CD4-positive, alpha-beta T cell (primary cell): ENCODE measurements around the gene CHRNA9. TPM values are rescaled to one million over a fixed set of nuclear protein-coding genes. Genes with fewer than 3 reads are reported as not detected.

ENCODE experiments used
- ATAC-seq: fragments of 200-7000 bp; cut with Tn5 transposase; one replicate; pipeline ENCODE4 v1.10.0; 2022; ENCODE audit warnings: mild to moderate bottlenecking; ENCODE audit not compliant: poor library complexity
- CTCF ChIA-PET: fragments of 350-600 bp; sonication (Branson Sonifier 250); formaldehyde crosslinking; loops from one replicate; lab custom pipeline; 2021; ENCODE audit warnings: antibody characterized with exemption, inconsistent platforms; lab: Charles Lee
- POLR2A ChIA-PET: fragments of 350-600 bp; sonication (Branson Sonifier 250); formaldehyde crosslinking; loops from one replicate; lab custom pipeline; 2021; ENCODE audit warnings: antibody characterized with exemption, inconsistent platforms; lab: Charles Lee
- DNase-seq, 14 experiments: peaks; one replicate each; pipeline ENCODE4 v3.0.0-alpha.2; 2013 to 2020; ENCODE audit warnings: mixed read lengths in 2 of 14
- H3K27ac ChIP-seq, 2 donors: one replicate each; pipeline versions ENCODE4 v1.5.1 to v1.7.0; 2013; ENCODE audit warnings: low read length in 2 of 2, low read depth in 1 of 2, mild to moderate bottlenecking in 1 of 2
- H3K27me3 ChIP-seq, 2 experiments: 1 replicate in 1 of 2; 2 replicates in 1 of 2; pipeline versions ENCODE4 v1.6.1 to v1.7.0; 2013; ENCODE audit warnings: low read length in 2 of 2, control low read depth in 1 of 2, mild to moderate bottlenecking in 1 of 2, moderate library complexity in 1 of 2; ENCODE audit not compliant: insufficient read depth in 2 of 2, control insufficient read depth in 1 of 2
- H3K36me3 ChIP-seq: one replicate; pipeline ENCODE4 v1.6.1; 2013; ENCODE audit warnings: low read length, control low read depth; ENCODE audit not compliant: insufficient read depth
- H3K4me1 ChIP-seq: one replicate; pipeline ENCODE4 v1.6.1; 2013; ENCODE audit warnings: low read length, control low read depth; ENCODE audit not compliant: insufficient read depth
- H3K4me3 ChIP-seq: one replicate; pipeline ENCODE4 v1.5.1; 2013; ENCODE audit warnings: mild to moderate bottlenecking, low read length, moderate library complexity
- H3K9me3 ChIP-seq, 2 experiments: 1 replicate in 1 of 2; 2 replicates in 1 of 2; pipeline versions ENCODE4 v1.6.1 to v1.7.0; 2013; ENCODE audit warnings: low read length in 2 of 2, mild to moderate bottlenecking in 2 of 2, control low read depth in 1 of 2, moderate library complexity in 1 of 2; ENCODE audit not compliant: control insufficient read depth in 1 of 2, insufficient read depth in 1 of 2
- H3K27ac Mint-ChIP-seq: one replicate; pipeline ENCODE4 v1.8.0; 2020; ENCODE audit warnings: mixed read lengths
- H3K27me3 Mint-ChIP-seq: one replicate; pipeline ENCODE4 v1.8.0; 2021; ENCODE audit warnings: mixed read lengths
- H3K36me3 Mint-ChIP-seq: one replicate; pipeline ENCODE4 v1.8.0; 2021; ENCODE audit warnings: low read depth, mixed read lengths
- H3K4me1 Mint-ChIP-seq: one replicate; pipeline ENCODE4 v1.8.0; 2021; ENCODE audit warnings: low read depth, mixed read lengths
- H3K4me3 Mint-ChIP-seq: one replicate; pipeline ENCODE4 v1.8.0; 2020; ENCODE audit warnings: mild to moderate bottlenecking, mixed read lengths
- H3K9me3 Mint-ChIP-seq: one replicate; pipeline ENCODE4 v1.8.0; 2020; ENCODE audit warnings: mixed read lengths
- intact Hi-C, 2 experiments: fragments of 100-400 bp; cut with DNase I in 1 of 2; cut with micrococcal nuclease in 1 of 2; formaldehyde crosslinking; loops; one replicate each; pipeline versions ENCODE4 v1.15.1 to v1.9.0; 2023 to 2025; cut with DNase I, micrococcal nuclease
- total RNA-seq, 174 experiments: library from RNA in 2 of 174; stranded (reverse) in 2 of 174; gene quantifications; one replicate each; pipeline ENCODE4 v1.2.3 and lab custom pipeline; 2021 to 2026
- TF ChIP-seq, protein P1 (sequence below): fragments of 200-600 bp; IDR thresholded peaks from one replicate; pipeline ENCODE4 v1.8.0; 2022; ENCODE audit warnings: antibody characterized with exemption, mild to moderate bottlenecking

CHRNA9 gene
- total RNA-seq, 2 experiments from 2014 or later, result not detected

DNA sequence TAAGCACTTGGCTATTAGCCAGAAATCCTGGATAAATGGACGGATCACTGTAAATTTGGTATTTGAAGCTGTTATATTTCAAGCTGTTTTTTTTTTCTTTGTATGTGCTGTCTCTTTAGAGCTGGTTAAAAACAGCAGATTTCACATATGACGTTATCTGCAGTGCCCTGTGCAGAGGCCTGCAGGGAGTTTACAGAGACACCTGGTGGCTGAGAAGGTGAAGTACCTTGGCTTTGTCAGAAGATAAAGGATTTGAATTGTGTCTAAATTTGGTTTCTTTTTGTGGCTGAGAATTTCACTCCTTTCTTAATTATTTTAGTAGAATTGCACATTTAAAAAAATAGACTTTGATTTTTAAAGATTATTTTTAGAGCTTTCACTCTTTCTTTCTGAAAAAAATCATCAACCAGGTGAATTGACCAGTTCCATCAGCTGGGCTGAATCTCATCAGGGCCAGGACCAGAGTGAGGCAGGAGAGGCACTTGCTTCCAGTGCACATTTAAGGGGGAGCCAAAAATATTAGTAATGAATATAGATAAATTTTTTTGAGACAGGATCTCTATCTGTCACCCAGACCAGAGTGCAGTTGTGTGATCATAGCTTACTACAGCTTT is 9.6 kb upstream of the CHRNA9 start:
- ChIA-PET CTCF (interaction anchor here (0.6 to 2.5 kb wide), 53 partner anchors 9 to 271 kb away, joined by 3 to 48 read pairs (median 5); partner anchors contain the start of genes N4BP2 and RHOH), POLR2A (interaction anchor here (0.6 to 2.1 kb wide), 21 partner anchors 9 to 1109 kb away, joined by 3 to 14 read pairs (median 5); partner anchors contain the start of gene N4BP2)
- ATAC-seq (peak; percentile 100), DNase-seq (peak; percentile 46 to 89 (median 56))
- Mint-ChIP-seq H3K27me3 (no peaks in the 10 kb centered on the region), H3K36me3 (no peaks in the 10 kb centered on the region), H3K4me3 (no peak overlapping the region), H3K27ac (peak overlapping the region; percentile 6), H3K4me1 (peaks cover 21% of the 10 kb centered on the region), H3K9me3 (no peaks in the 10 kb centered on the region)
- TF ChIP-seq, protein P1, sequence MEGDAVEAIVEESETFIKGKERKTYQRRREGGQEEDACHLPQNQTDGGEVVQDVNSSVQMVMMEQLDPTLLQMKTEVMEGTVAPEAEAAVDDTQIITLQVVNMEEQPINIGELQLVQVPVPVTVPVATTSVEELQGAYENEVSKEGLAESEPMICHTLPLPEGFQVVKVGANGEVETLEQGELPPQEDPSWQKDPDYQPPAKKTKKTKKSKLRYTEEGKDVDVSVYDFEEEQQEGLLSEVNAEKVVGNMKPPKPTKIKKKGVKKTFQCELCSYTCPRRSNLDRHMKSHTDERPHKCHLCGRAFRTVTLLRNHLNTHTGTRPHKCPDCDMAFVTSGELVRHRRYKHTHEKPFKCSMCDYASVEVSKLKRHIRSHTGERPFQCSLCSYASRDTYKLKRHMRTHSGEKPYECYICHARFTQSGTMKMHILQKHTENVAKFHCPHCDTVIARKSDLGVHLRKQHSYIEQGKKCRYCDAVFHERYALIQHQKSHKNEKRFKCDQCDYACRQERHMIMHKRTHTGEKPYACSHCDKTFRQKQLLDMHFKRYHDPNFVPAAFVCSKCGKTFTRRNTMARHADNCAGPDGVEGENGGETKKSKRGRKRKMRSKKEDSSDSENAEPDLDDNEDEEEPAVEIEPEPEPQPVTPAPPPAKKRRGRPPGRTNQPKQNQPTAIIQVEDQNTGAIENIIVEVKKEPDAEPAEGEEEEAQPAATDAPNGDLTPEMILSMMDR, result peak; percentile 89
- Histone ChIP-seq H3K27ac (no peak overlapping the region), H3K4me1 (no peaks in the 10 kb centered on the region), H3K27me3 (no peaks in the 10 kb centered on the region), H3K9me3 (no peaks in the 10 kb centered on the region), H3K36me3 (no peaks in the 10 kb centered on the region), H3K4me3 (no peak overlapping the region)
- intact Hi-C loops, result loop anchor here (1.0 to 10.0 kb wide), 6 partner anchors 9 to 641 kb away; partner anchors contain the start of gene N4BP2 (in 1 of the 2)

DNA sequence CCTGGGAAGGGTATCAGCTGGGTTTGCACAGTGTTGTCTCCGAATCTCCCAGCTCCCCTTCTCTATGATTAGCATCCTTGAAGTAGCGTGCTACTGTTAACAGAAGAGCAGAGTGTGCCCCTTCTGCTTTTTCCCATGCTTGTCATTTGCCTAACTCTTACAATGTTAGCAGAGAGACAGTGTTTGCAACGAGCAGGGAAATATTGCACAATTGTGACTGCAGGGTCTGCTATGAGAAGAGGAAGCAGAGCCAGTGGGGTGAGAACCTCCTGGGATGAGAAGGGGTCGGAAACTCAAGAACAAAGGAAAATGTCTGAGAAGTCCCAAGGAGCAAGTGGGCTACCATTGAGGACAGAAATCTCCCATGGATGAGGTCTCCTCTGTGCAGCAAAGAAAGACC is 7.8 kb upstream of the CHRNA9 start:
- no peaks in the 10 kb centered on the region for H3K4me1 ChIP-seq
- ChIA-PET CTCF (interaction anchor here (2.3 to 2.5 kb wide), 2 partner anchors 136 to 175 kb away, joined by 19 to 48 read pairs; no protein-coding TSS in a partner anchor), POLR2A (interaction anchor here (1.0 kb wide), 1 partner anchor 270 kb away, joined by 3 read pairs; no protein-coding TSS in a partner anchor)
- ATAC-seq, result no peak
- no peaks in the 10 kb centered on the region for H3K36me3 Mint-ChIP-seq
- no peak overlapping the region for H3K4me3 ChIP-seq
- H3K36me3 ChIP-seq, result no peaks in the 10 kb centered on the region
- no peaks in the 10 kb centered on the region for H3K9me3 Mint-ChIP-seq
- peaks cover 7% of the 10 kb centered on the region for H3K4me1 Mint-ChIP-seq
- no peaks in the 10 kb centered on the region for H3K27me3 ChIP-seq
- H3K27me3 Mint-ChIP-seq, result no peaks in the 10 kb centered on the region
- no peak overlapping the region for H3K4me3 Mint-ChIP-seq
- H3K27ac ChIP-seq, result no peak overlapping the region
- H3K27ac Mint-ChIP-seq, result no peak overlapping the region
- DNase-seq, result peak in 2 of 14 experiments; percentile 36 to 38
- H3K9me3 ChIP-seq, result no peaks in the 10 kb centered on the region
- TF ChIP-seq, protein P1, result no peak
- intact Hi-C loops, result loop anchor here in 1 of 2 experiments (10.0 kb wide), 1 partner anchor 643 kb away; no protein-coding TSS in a partner anchor

DNA sequence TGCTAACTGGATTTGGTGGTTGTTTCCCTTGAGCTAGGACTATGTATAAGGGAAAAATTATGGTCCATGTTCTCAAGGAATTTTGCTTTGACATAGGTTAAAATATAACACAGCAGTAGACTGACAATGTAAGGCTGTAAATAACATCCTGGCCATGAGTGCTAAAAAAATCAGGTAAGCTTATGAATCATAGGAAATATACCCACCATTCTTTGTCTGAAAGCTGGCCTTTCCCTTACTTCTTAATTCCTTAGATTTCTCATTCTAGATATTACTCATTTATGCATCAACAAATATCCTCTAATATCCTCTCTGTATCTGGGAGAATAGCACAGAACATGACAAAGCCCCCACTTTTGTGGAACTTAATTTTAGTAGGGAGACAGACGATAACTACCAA is 6.8 kb upstream of the CHRNA9 start:
- H3K36me3 Mint-ChIP-seq, result no peaks in the 10 kb centered on the region
- no peak overlapping the region for H3K27ac Mint-ChIP-seq
- Histone ChIP-seq H3K4me3 (no peak overlapping the region), H3K4me1 (no peaks in the 10 kb centered on the region), H3K27me3 (no peaks in the 10 kb centered on the region), H3K9me3 (no peaks in the 10 kb centered on the region), H3K27ac (no peak overlapping the region), H3K36me3 (no peaks in the 10 kb centered on the region)
- POLR2A ChIA-PET, result no interaction called here
- no peaks in the 10 kb centered on the region for H3K9me3 Mint-ChIP-seq
- no peaks in the 10 kb centered on the region for H3K27me3 Mint-ChIP-seq
- DNase-seq (no peak), ATAC-seq (no peak)
- TF ChIP-seq, protein P1, result no peak
- intact Hi-C loops, result loop anchor here in 1 of 2 experiments (10.0 kb wide), 1 partner anchor 644 kb away; no protein-coding TSS in a partner anchor
- no peak overlapping the region for H3K4me3 Mint-ChIP-seq
- H3K4me1 Mint-ChIP-seq, result peaks cover 7% of the 10 kb centered on the region
- CTCF ChIA-PET, result no interaction called here
